GM23338 (cell line): ENCODE results near the gene KCNAB2. TPM values are rescaled to one million over a fixed set of nuclear protein-coding genes. Genes with fewer than 3 reads are reported as not detected.

Experiments used
- ATAC-seq: fragments of 200-7000 bp; cut with Tn5 transposase; 3 replicates; pipeline ENCODE4 v1.9.1; 2020
- DNase-seq: peaks from one replicate; pipeline ENCODE4 v3.0.0-alpha.2; 2015; ENCODE audit warnings: low spot score
- H2AFZ ChIP-seq: fragments of 200-600 bp; sonication (generic); 2 replicates; pipeline ENCODE4 v1.8.0; 2016; ENCODE audit warnings: antibody characterized with exemption, mild to moderate bottlenecking, moderate library complexity
- H3F3A ChIP-seq: fragments of 200-600 bp; sonication (generic); replicated peaks from 2 replicates; pipeline ENCODE4 v1.8.0; 2017; ENCODE audit warnings: antibody characterized with exemption, mixed run types, low read depth
- H3K27ac ChIP-seq: fragments of 200-600 bp; sonication (generic); 2 replicates; pipeline ENCODE4 v1.6.1; 2016; ENCODE audit warnings: low read depth
- H3K27me3 ChIP-seq: fragments of 200-600 bp; sonication (generic); 2 replicates; pipeline ENCODE4 v1.8.0; 2016; ENCODE audit warnings: mild to moderate bottlenecking, mixed run types, moderate library complexity; ENCODE audit not compliant: insufficient read depth
- H3K36me3 ChIP-seq: fragments of 200-600 bp; sonication (generic); 2 replicates; pipeline ENCODE4 v1.8.0; 2016; ENCODE audit warnings: mild to moderate bottlenecking; ENCODE audit not compliant: insufficient read depth
- H3K4me1 ChIP-seq: fragments of 200-600 bp; sonication (generic); 2 replicates; pipeline ENCODE4 v1.8.0; 2016; ENCODE audit warnings: mild to moderate bottlenecking, moderate library complexity; ENCODE audit not compliant: insufficient read depth
- H3K4me2 ChIP-seq: fragments of 200-600 bp; sonication (generic); 2 replicates; pipeline ENCODE4 v1.7.1; 2017; ENCODE audit warnings: mixed run types
- H3K4me3 ChIP-seq: fragments of 200-600 bp; sonication (generic); 2 replicates; pipeline ENCODE4 v1.6.1; 2016; ENCODE audit warnings: mixed run types
- H3K79me2 ChIP-seq: fragments of 200-600 bp; sonication (generic); replicated peaks from 2 replicates; pipeline ENCODE4 v1.8.0; 2017; ENCODE audit warnings: mild to moderate bottlenecking; ENCODE audit not compliant: insufficient read depth
- H3K9me2 ChIP-seq: fragments of 200-600 bp; sonication (generic); 2 replicates; pipeline ENCODE4 v1.8.0; 2017; ENCODE audit not compliant: insufficient read depth
- H4K20me1 ChIP-seq: fragments of 200-600 bp; sonication (generic); replicated peaks from 2 replicates; pipeline ENCODE4 v1.8.0; 2017; ENCODE audit warnings: mild to moderate bottlenecking; ENCODE audit not compliant: insufficient read depth
- H3K27ac Mint-ChIP-seq: 2 replicates; pipeline ENCODE4 v1.8.0; 2020; ENCODE audit warnings: inconsistent platforms, mild to moderate bottlenecking, moderate library complexity, mixed read lengths
- H3K27me3 Mint-ChIP-seq: 3 replicates; pipeline ENCODE4 v1.8.0; 2022; ENCODE audit warnings: low read depth, mild to moderate bottlenecking, moderate library complexity, mixed read lengths, inconsistent platforms; ENCODE audit not compliant: insufficient read depth, poor library complexity
- H3K36me3 Mint-ChIP-seq: 3 replicates; pipeline ENCODE4 v1.8.0; 2021; ENCODE audit warnings: low read depth, mild to moderate bottlenecking, inconsistent platforms, moderate library complexity, mixed read lengths
- H3K4me1 Mint-ChIP-seq: 3 replicates; pipeline ENCODE4 v1.8.0; 2020; ENCODE audit warnings: mild to moderate bottlenecking, inconsistent platforms, mixed read lengths
- H3K4me3 Mint-ChIP-seq: 3 replicates; pipeline ENCODE4 v1.8.0; 2021; ENCODE audit warnings: moderate library complexity, mild to moderate bottlenecking, inconsistent platforms, mixed read lengths
- H3K9me3 Mint-ChIP-seq: 3 replicates; pipeline ENCODE4 v1.8.0; 2020; ENCODE audit warnings: moderate library complexity, mild to moderate bottlenecking, inconsistent platforms, mixed read lengths
- CREB1 ChIP-seq: fragments of 250-450 bp; sonication (Bioruptor Pico); IDR thresholded peaks from 2 replicates; pipeline ENCODE4 v1.5.0; 2020; ENCODE audit warnings: low read depth, mild to moderate bottlenecking, moderate library complexity
- CTCF ChIP-seq, 2 experiments: fragments of 200-600 bp in 1 of 2; sonication (generic) in 1 of 2; conservative IDR thresholded peaks; 2 replicates each; pipeline versions ENCODE4 v1.5.1 to v1.6.1; 2016 to 2017; ENCODE audit warnings: antibody characterized with exemption in 2 of 2, low read depth in 2 of 2, mild to moderate bottlenecking in 2 of 2, moderate library complexity in 1 of 2
- ETS1 ChIP-seq: IDR thresholded peaks from 2 replicates; pipeline ENCODE4 v1.6.1; 2016; ENCODE audit warnings: antibody characterized with exemption
- EZH2 ChIP-seq: fragments of 200-600 bp; sonication (generic); IDR thresholded peaks from one replicate; pipeline ENCODE4 v1.8.0; 2017; ENCODE audit warnings: antibody characterized with exemption, mild to moderate bottlenecking, low read depth; ENCODE audit not compliant: unreplicated experiment
- EZH2phosphoT487 ChIP-seq: fragments of 200-600 bp; sonication (generic); IDR thresholded peaks from one replicate; pipeline ENCODE4 v1.8.1; 2018; ENCODE audit warnings: antibody characterized with exemption; ENCODE audit not compliant: unreplicated experiment
- JUNB ChIP-seq: IDR thresholded peaks from one replicate; pipeline ENCODE4 v1.6.1; 2016; ENCODE audit warnings: antibody characterized with exemption; ENCODE audit not compliant: unreplicated experiment
- NANOG ChIP-seq: IDR thresholded peaks from 2 replicates; pipeline ENCODE4 v1.6.1; 2016; ENCODE audit warnings: antibody characterized with exemption, borderline replicate concordance
- POLR2AphosphoS5 ChIP-seq: IDR thresholded peaks from 2 replicates; pipeline ENCODE4 v1.6.1; 2016; ENCODE audit warnings: antibody characterized with exemption, low read depth
- REST ChIP-seq: IDR thresholded peaks from one replicate; pipeline ENCODE4 v1.6.1; 2018; ENCODE audit warnings: antibody characterized with exemption; ENCODE audit not compliant: unreplicated experiment
- STAT1 ChIP-seq: IDR thresholded peaks from one replicate; pipeline ENCODE4 v1.6.1; 2016; ENCODE audit warnings: antibody characterized with exemption; ENCODE audit not compliant: unreplicated experiment
- ZNF114 ChIP-seq: fragments of 250-450 bp; sonication (Bioruptor Pico); IDR thresholded peaks from 2 replicates; pipeline ENCODE4 v1.5.0; 2020; ENCODE audit warnings: mild to moderate bottlenecking, moderate library complexity
- ZNF331 ChIP-seq: fragments of 250-450 bp; sonication (Bioruptor Pico); IDR thresholded peaks from 2 replicates; pipeline ENCODE4 v1.5.0; 2020; ENCODE audit warnings: low read depth, mild to moderate bottlenecking, moderate library complexity
- ZNF462 ChIP-seq: fragments of 250-450 bp; sonication (Bioruptor Pico); IDR thresholded peaks from 2 replicates; pipeline ENCODE4 v1.5.0; 2020; ENCODE audit warnings: mild to moderate bottlenecking, moderate library complexity
- polyA plus RNA-seq: library from polyadenylated mRNA; unstranded; fragments of >200 nt; fragmentation: Nextera tagmentation; extraction: Ambion mirVana; gene quantifications from 2 replicates; pipeline ENCODE4 v1.2.1, GENCODE V29; 2016
- total RNA-seq: library from RNA; depleted of rRNA; stranded (reverse); fragments of >200 nt; shearing (Covaris generic); gene quantifications from 2 replicates; pipeline ENCODE4 v1.2.3, GENCODE V29; 2014

The KCNAB2 gene
- total and polyA plus RNA-seq, 2 experiments from 2014 or later: 3.0 to 3.7 TPM

GRCh38 chr1:6097117-6097595, 51.5 kb downstream of the KCNAB2 start:
- Histone ChIP-seq H3K9me2 (no peaks in the 10 kb centered on the region), H3K36me3 (no peaks in the 10 kb centered on the region), H3K4me2 (no peak overlapping the region), H3K27ac (no peak overlapping the region), H3K27me3 (no peaks in the 10 kb centered on the region), H4K20me1 (no peaks in the 10 kb centered on the region), H2AFZ (no peak overlapping the region), H3F3A (no peaks in the 10 kb centered on the region), H3K79me2 (no peaks in the 10 kb centered on the region), H3K4me1 (no peaks in the 10 kb centered on the region), H3K4me3 (no peak overlapping the region)
- Mint-ChIP-seq H3K27me3 (peaks cover 3% of the 10 kb centered on the region), H3K4me1 (no peaks in the 10 kb centered on the region; the same call in 2 of the 3 replicates), H3K27ac (no peak overlapping the region), H3K4me3 (no peak overlapping the region), H3K9me3 (no peaks in the 10 kb centered on the region; the same call in 2 of the 3 replicates), H3K36me3 (no peaks in the 10 kb centered on the region)
- DNase-seq (no peak), ATAC-seq (no peak)
- TF ChIP-seq CTCF (conservative IDR thresholded peaks at IDR 0.05; ENCODE audit: low read depth in 2 of 2) (no peak), ZNF114 (CRISPR knock-in tag) (no peak), ETS1 (no peak), ZNF331 (CRISPR knock-in tag) (no peak), JUNB (no peak), EZH2phosphoT487 (no peak), STAT1 (no peak), CREB1 (CRISPR knock-in tag) (no peak), NANOG (no peak), EZH2 (no peak), REST (no peak), POLR2AphosphoS5 (no peak), ZNF462 (CRISPR knock-in tag) (no peak)
